ENCODE data around the gene DNAI1.

DNAI1 gene

DNA sequence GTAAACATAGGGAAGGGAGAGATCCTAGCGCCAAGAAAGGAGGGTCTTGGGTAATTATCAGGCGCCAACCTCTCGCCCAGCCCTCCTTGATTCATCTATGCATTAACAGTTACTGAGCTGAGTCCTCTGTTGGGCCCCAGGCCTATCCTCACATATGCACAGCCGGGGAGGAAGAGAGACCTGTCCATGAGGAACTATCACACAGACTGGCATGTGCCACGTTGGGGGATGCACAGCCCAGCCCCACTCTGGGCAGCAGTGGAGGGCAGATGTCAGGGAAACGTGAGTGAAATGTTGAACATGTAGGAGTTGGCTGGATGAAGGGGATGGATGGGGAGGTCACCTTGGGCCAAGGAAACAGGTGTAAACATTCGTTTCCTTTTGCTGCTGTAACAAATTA is 82.9 kb downstream of the DNAI1 start:
- DNase-seq (ENCODE audit: low read depth in 2 of 2), result no peak

GRCh38 chr9:34544035-34544434 is 85.4 kb downstream of the DNAI1 start:
- no peak for DNase-seq (ENCODE audit: low read depth in 2 of 2)

- no peak for DNase-seq (ENCODE audit: low read depth in 2 of 2)
Observed at GRCh38 chr9:34545497-34545896, 86.9 kb downstream of the DNAI1 start.

DNA sequence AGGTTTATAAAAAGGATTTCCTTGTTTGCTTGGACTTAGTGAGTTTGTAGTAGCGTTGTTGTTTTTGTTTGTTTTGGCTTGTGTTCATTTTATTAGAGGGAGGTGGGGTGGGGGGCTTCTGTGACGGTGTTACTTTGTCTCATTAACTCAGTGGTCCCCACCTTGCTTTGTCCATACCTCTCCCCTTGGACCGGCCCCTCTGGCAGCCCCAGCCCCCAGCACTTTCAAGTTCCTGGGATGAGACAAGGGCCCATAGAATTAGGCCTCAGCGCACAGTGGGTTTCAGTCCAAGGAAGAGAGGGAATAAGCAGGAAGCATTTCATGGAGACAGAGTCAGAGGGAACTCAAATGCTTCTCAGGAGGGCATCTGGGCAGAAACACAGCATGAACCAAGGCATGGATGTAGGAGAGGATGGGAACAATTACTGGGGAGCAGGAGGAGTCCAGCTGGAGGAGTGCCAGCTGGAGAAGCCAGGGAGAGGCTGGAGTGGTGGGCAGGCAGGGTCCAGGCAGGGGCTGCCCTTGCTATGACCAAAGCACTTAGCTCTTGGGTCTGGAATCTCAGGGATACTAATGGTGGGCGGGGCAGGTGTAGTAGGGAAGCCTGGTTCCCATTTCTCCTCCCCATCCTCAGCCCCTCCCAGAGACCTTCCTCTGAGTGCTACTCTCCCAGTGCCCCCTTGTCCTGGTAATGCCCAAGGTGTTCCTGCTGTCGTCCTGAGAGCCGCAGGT is 87.7 kb downstream of the DNAI1 start:
- DNase-seq (ENCODE audit: low read depth in 2 of 2), result no peak

- DNase-seq (ENCODE audit: low read depth in 2 of 2), result peak; percentile 59 to 63
Observed at GRCh38 chr9:34546834-34547827, 88.5 kb downstream of the DNAI1 start.

- DNase-seq (ENCODE audit: low read depth in 2 of 2), result peak; percentile 17 to 35
Observed at GRCh38 chr9:34547960-34548611, 89.5 kb downstream of the DNAI1 start.

DNA sequence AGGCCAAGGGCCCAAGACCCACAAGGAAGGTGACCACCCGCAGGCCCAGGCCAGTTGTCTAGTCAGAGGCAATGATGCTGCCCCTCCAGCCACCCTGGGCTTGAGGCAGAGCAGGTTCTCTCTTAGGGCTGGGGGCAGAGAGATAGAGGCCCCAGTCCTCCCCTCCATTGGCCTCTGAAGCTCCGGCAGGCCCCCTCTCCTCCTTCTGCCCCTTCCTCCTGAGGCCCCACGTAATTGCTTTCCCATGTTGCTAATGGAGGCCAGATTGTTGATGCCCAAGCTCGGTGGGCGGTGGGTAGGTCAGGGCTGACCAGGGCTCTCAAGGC is 90.8 kb downstream of the DNAI1 start:
- no peak for DNase-seq (ENCODE audit: low read depth in 2 of 2)

GRCh38 chr9:34550016-34550680 is 91.5 kb downstream of the DNAI1 start:
- DNase-seq (ENCODE audit: low read depth in 2 of 2), result no peak

GRCh38 chr9:34550681-34551270 is 92.2 kb downstream of the DNAI1 start:
- DNase-seq (ENCODE audit: low read depth in 2 of 2), result no peak

- no peak for DNase-seq (ENCODE audit: low read depth in 2 of 2)
Observed at GRCh38 chr9:34551751-34552605, 93.4 kb downstream of the DNAI1 start.

DNA sequence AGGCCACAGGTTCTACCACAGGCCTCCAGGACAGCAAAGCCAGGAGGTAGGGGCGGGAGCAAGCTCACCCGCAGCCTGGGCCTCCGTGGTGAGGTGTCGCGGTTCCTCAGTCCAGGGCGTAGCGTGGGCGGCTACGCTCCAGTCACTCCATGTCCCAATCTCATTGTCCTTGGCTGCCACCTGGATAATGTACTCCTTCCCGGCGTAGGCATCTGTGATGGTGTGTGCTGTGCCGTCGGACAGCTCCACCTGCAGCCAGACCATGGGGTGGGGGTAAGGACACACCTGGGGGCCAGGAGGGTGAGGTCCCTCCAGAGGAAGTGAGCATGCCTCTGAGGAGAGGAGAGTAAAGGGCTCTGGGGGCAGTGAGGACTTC is 94.0 kb downstream of the DNAI1 start:
- DNase-seq (ENCODE audit: low read depth in 2 of 2), result no peak

DNA sequence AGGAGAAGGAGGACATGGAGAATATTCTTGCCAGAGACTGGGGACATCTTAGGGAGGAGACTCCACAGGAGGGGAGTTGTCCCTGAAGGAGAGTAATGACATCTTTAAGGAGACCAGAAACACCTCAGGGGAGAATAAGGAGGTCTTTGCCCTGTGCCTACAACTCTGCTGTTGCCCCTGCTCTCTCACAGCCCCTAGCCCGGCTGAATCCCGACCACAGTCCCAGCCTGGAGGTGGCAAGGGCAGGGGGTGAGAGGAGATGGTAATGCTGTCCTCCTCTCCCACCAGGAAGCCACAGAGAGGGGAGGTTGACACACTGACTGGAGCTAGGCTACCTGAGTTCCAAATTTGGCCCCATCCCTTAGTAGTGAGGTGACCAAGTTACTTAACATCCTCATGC is 94.4 kb downstream of the DNAI1 start:
- no peak for DNase-seq (ENCODE audit: low read depth in 2 of 2)

DNA sequence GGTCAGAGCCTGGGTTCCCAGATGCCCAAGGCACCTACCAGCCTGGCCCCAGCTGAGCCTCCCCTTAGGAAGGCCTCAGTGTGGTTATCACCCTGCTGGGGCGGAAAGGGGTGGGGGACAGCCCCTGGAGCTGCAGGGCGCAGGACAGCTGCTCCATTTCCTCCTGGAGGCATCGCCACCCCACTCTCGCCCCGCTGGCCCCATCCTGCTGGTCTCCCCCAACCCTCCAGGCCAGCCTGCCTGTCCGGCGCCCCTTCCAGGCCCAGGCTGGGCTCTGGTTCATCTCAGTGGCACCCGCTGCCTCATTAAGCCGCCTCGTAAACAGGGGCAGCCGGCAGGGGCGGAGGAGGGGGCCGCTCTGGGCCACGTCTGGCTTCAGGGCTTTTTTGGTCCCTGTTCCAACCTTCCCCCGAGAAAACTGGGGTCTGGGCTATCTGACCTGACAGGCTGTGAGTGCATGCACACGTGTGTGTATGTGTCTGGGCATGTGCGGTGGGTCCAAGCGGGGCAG is 95.0 kb downstream of the DNAI1 start:
- DNase-seq (ENCODE audit: low read depth in 2 of 2), result no peak

DNA sequence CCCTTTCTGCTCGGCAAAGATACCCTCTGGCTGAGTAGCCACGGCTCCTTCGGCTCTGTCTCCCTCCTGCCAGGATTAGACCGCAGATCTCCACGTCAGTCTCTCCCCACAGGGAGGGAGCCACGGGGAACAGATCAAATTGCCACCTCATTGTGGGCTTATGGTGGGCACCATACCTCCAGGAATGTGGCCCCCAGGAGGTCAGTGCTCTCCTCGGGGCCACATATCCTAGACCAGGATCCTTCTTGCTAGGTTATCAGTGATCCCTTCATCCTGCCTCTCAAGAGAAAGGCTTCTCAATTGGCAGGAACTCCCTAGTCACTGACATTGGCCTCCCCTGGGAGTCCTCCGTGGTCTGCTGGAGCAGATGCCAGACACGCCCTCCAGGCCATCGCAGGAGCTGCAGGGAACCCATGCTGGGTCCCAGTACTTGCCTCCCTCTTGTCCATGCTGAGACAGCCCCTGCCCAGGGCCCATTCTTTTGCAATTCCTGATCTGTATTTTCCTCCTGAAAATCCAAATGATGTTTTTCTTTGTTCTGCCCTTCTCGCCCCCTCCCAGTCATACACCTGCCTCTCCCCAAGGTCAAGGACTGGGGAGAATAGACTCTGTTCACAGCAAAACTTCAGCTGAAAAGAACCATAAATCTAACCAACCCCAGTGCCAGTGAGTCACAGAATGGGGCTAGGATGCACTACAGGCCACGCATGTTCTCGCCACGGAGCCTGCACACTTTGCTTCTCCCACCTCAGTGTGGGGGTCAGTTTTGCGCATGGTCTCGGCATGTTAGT is 95.8 kb downstream of the DNAI1 start:
- DNase-seq (ENCODE audit: low read depth in 2 of 2), result no peak

- no peak for DNase-seq (ENCODE audit: low read depth in 2 of 2)
Observed at GRCh38 chr9:34555002-34555348, 96.4 kb downstream of the DNAI1 start.

DNA sequence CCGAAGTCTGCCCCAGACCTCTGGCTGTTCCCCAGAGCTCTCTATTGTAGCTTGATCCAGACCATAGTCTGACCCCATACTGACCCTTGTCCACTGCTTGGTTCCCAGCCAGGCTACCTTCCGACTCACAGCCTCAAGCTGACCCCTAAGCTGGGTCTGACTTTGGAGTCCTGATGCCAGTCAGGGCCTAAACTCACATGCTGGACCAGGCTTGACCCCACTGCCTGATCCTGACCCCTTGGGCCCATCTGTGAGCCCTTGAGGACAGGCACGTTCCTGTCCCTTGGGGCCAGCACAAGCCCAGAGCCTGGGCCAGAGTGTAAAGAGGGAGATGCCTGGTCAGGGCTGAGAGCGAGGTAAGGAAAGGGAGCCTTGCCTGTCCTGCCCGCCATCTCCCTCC is 96.9 kb downstream of the DNAI1 start:
- DNase-seq (ENCODE audit: low read depth in 2 of 2), result no peak

GRCh38 chr9:34555936-34556525 is 97.4 kb downstream of the DNAI1 start:
- DNase-seq (ENCODE audit: low read depth in 2 of 2), result no peak

- no peak for DNase-seq (ENCODE audit: low read depth in 2 of 2)
Observed at GRCh38 chr9:34556949-34557348, 98.3 kb downstream of the DNAI1 start.

All from stimulated activated CD4-positive, alpha-beta T cell treated with anti-CD3 and anti-CD28 coated beads, Interleukin-4, amount 100 ng/mL, for 48 hours (primary cell).